ENCODE measurements around the gene TMEM238. TPM values are rescaled to one million over a fixed set of nuclear protein-coding genes. Genes with fewer than 3 reads are reported as not detected.

TMEM238 gene
- total and polyA plus RNA-seq, 10 of the 15 experiments (the other 5 are each of a cell fraction or from before 2014, with no cell fraction given), result 0.05 to 16.9 (median 0.58) TPM; not detected in 1

DNA sequence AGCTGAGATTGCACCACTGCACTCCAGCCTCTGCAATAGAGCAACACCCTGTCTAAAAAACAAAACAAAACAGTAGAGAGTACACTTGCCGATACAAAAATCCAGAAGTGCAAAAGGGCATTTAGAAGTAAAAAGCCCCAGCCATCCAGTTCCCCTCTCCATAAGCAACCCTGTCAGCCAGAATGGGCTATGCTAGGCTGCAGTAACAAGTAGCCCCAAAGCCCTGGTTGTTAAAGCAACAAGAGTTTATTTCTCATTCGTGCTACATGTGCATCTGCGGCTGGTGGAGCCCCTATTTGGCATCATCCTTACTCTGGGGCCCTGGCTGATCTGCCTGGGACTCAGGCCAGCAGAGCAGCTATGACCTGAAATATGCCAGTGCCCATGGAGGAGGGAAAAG is 40.4 kb upstream of the TMEM238 start:
- ATAC-seq, result no peak
- no peak for FAIRE-seq
- intact Hi-C loops (cut with micrococcal nuclease; ENCODE audit: unreplicated experiment) (no loop called here), in situ Hi-C loops (cut with MboI) (no loop called here)
- BruUV-seq (replicated peaks), result no TSS peak
- H3K27me3 ChIP-seq (replicated peaks in 1 of 2; ENCODE audit: control insufficient read depth in 2 of 2, insufficient read depth in 2 of 2, low read length in 1 of 2), result no peaks in the 10 kb centered on the region
- WGBS (ENCODE audit: insufficient coverage, insufficient replicate concordance, low lambda C conversion rate, missing lambda C conversion rate), result 48% methylated on average over 3 of the region's 3 CpGs
- ChIA-PET CTCF (no interaction called here), POLR2A (no interaction called here), RAD21 (ENCODE audit: unreplicated experiment) (no interaction called here), SMC1A (ENCODE audit: uncharacterized antibody, unreplicated experiment) (no interaction called here)
- no peak overlapping the region for H3K4me2 ChIP-seq (ENCODE audit: control insufficient read depth, insufficient read depth)
- no peak overlapping the region for H2AFZ ChIP-seq (ENCODE audit: control insufficient read depth, low read depth, low read length)
- DNase-seq (ENCODE audit: low read depth, low spot score), result no peak
- H3K79me2 ChIP-seq (ENCODE audit: control insufficient read depth, insufficient read depth, low read length), result no peaks in the 10 kb centered on the region
- H3K9me3 ChIP-seq (replicated peaks; ENCODE audit: control insufficient read depth, insufficient read depth, low read length), result no peaks in the 10 kb centered on the region; the same call in 2 of the 3 replicates
- no peak overlapping the region for H3K9ac ChIP-seq (ENCODE audit: control insufficient read depth, insufficient read depth, low read length)
- no peaks in the 10 kb centered on the region for H3K4me1 ChIP-seq (ENCODE audit: control insufficient read depth, insufficient read depth, low read length)
- H4K20me1 ChIP-seq (ENCODE audit: control insufficient read depth, insufficient read depth), result no peaks in the 10 kb centered on the region
- H3K27ac ChIP-seq (ENCODE audit: control insufficient read depth, insufficient read depth), result no peak overlapping the region
- H3K4me3 ChIP-seq, result no peak overlapping the region
- no peak for TF ChIP-seq POLR2A (IDR thresholded peaks at IDR 0.05; ENCODE audit: low read depth, low read length)
- TF ChIP-seq ZSCAN29 (IDR thresholded peaks at IDR 0.05), result no peak
- TF ChIP-seq, protein P1, sequence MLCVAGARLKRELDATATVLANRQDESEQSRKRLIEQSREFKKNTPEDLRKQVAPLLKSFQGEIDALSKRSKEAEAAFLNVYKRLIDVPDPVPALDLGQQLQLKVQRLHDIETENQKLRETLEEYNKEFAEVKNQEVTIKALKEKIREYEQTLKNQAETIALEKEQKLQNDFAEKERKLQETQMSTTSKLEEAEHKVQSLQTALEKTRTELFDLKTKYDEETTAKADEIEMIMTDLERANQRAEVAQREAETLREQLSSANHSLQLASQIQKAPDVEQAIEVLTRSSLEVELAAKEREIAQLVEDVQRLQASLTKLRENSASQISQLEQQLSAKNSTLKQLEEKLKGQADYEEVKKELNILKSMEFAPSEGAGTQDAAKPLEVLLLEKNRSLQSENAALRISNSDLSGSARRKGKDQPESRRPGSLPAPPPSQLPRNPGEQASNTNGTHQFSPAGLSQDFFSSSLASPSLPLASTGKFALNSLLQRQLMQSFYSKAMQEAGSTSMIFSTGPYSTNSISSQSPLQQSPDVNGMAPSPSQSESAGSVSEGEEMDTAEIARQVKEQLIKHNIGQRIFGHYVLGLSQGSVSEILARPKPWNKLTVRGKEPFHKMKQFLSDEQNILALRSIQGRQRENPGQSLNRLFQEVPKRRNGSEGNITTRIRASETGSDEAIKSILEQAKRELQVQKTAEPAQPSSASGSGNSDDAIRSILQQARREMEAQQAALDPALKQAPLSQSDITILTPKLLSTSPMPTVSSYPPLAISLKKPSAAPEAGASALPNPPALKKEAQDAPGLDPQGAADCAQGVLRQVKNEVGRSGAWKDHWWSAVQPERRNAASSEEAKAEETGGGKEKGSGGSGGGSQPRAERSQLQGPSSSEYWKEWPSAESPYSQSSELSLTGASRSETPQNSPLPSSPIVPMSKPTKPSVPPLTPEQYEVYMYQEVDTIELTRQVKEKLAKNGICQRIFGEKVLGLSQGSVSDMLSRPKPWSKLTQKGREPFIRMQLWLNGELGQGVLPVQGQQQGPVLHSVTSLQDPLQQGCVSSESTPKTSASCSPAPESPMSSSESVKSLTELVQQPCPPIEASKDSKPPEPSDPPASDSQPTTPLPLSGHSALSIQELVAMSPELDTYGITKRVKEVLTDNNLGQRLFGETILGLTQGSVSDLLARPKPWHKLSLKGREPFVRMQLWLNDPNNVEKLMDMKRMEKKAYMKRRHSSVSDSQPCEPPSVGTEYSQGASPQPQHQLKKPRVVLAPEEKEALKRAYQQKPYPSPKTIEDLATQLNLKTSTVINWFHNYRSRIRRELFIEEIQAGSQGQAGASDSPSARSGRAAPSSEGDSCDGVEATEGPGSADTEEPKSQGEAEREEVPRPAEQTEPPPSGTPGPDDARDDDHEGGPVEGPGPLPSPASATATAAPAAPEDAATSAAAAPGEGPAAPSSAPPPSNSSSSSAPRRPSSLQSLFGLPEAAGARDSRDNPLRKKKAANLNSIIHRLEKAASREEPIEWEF (IDR thresholded peaks at IDR 0.05; ENCODE audit: insufficient replicate concordance, low read depth, low read length), result no peak
- TF ChIP-seq KAT2A (conservative IDR thresholded peaks at IDR 0.05; ENCODE audit: control insufficient read depth, low read depth, low read length), result no peak
- TF ChIP-seq ATF7 (IDR thresholded peaks at IDR 0.05; ENCODE audit: low read depth), result no peak
- no peaks in the 10 kb centered on the region for H3K36me3 ChIP-seq (ENCODE audit: control insufficient read depth in 2 of 2, insufficient read depth in 2 of 2, low read length in 1 of 2)
